Bronchus fibroblast of lung (primary cell): ENCODE results near the gene SLC18B1. TPM values are rescaled to one million over a fixed set of nuclear protein-coding genes. Genes with fewer than 3 reads are reported as not detected.

ENCODE experiments used
- total RNA-seq: library from RNA; depleted of rRNA; stranded (reverse); fragments of >200 nt; gene quantifications from 2 replicates; pipeline ENCODE4 v1.2.3, GENCODE V29; 2015

The SLC18B1 gene
- 3.6 and 3.9 TPM in 2 replicates for total RNA-seq

GRCh38 chr6:132797951-132798868 lies at the start of gene SLC18B1:
Gene SLC18B1, minus strand, starts transcription at chr6:132798637. Its CDS starts 181 bp downstream, at chr6:132798456.

Other genes with a start within 250 kb of the SLC18B1 start
- not detected in 2 replicates for gene TAAR8, start 246.0 kb downstream of the SLC18B1 start, total RNA-seq
- not detected in 2 replicates for gene TAAR6, start 228.3 kb downstream of the SLC18B1 start, total RNA-seq
- not detected in 2 replicates for gene TAAR5, start 208.9 kb downstream of the SLC18B1 start, total RNA-seq
- gene TAAR2, start 174.4 kb downstream of the SLC18B1 start, total RNA-seq = not detected in 2 replicates
- not detected in 2 replicates for gene TAAR1, start 139.5 kb downstream of the SLC18B1 start, total RNA-seq
- under 0.01 TPM in 1 of 2 replicates, not detected in the other for gene VNN1, start 84.6 kb downstream of the SLC18B1 start, total RNA-seq
- not detected in 2 replicates for gene VNN2, start 40.7 kb downstream of the SLC18B1 start, total RNA-seq
- 1,824 and 1,867 TPM in 2 replicates for gene RPS12, start 15.9 kb upstream of the SLC18B1 start, total RNA-seq